GM12865 (cell line): Measurements from ENCODE around the gene ZBED4.

ENCODE experiments used
- DNase-seq: peaks from one replicate; pipeline ENCODE4 v3.0.0; 2010; ENCODE audit warnings: low read depth
- H3K4me3 ChIP-seq: 2 replicates; pipeline ENCODE4 v1.5.1; 2011; ENCODE audit warnings: mild to moderate bottlenecking, low read depth, low read length, control low read depth
- CTCF ChIP-seq: IDR thresholded peaks from 2 replicates; pipeline ENCODE4 v1.5.1; 2011; ENCODE audit warnings: low read length, control low read depth, low read depth, inconsistent platforms; ENCODE audit not compliant: insufficient read depth; ENCODE audit errors: missing control alignments

Gene ZBED4

GRCh38 chr22:49845241-49845640, 8.4 kb upstream of the ZBED4 start:
- no peak for DNase-seq
- TF ChIP-seq CTCF: no peak
- no peak overlapping the region for H3K4me3 ChIP-seq

- no peak for TF ChIP-seq CTCF
- DNase-seq: no peak
- H3K4me3 ChIP-seq: no peak overlapping the region
Observed at GRCh38 chr22:49845666-49846459, 7.8 kb upstream of the ZBED4 start.

- no peak for TF ChIP-seq CTCF
- no peak overlapping the region for H3K4me3 ChIP-seq
- DNase-seq: no peak
Observed at GRCh38 chr22:49847751-49848689, 5.6 kb upstream of the ZBED4 start.

GRCh38 chr22:49848690-49849160, 4.9 kb upstream of the ZBED4 start:
- TF ChIP-seq CTCF: no peak
- no peak for DNase-seq
- H3K4me3 ChIP-seq: no peak overlapping the region

GRCh38 chr22:49849161-49850020, 4.3 kb upstream of the ZBED4 start:
- DNase-seq: no peak
- TF ChIP-seq CTCF: no peak
- no peak overlapping the region for H3K4me3 ChIP-seq
